Measurements from ENCODE around the gene PMVK.

DNA sequence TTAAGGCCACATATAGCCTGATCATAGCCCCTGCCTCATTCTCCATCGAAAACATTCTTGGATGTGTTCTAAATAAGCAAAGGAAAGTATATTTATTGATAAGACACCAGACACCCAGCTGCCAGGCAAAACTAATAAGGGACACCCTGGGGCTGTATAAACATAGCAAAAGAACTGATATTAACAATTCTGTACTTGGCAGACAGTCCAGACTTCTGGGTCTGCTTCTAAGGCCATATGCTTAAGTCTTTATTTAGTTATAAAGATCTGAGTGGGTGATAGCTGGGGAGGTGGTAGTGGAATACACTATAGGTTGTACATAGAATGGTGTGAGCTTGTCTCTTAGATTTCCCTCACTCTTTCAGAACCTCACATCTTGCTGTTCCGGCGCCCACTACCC, 41.8 kb upstream of the PMVK start:
- TF ChIP-seq, protein P1, sequence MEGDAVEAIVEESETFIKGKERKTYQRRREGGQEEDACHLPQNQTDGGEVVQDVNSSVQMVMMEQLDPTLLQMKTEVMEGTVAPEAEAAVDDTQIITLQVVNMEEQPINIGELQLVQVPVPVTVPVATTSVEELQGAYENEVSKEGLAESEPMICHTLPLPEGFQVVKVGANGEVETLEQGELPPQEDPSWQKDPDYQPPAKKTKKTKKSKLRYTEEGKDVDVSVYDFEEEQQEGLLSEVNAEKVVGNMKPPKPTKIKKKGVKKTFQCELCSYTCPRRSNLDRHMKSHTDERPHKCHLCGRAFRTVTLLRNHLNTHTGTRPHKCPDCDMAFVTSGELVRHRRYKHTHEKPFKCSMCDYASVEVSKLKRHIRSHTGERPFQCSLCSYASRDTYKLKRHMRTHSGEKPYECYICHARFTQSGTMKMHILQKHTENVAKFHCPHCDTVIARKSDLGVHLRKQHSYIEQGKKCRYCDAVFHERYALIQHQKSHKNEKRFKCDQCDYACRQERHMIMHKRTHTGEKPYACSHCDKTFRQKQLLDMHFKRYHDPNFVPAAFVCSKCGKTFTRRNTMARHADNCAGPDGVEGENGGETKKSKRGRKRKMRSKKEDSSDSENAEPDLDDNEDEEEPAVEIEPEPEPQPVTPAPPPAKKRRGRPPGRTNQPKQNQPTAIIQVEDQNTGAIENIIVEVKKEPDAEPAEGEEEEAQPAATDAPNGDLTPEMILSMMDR (IDR thresholded peaks at IDR 0.05; ENCODE audit: poor library complexity): no peak
- TF ChIP-seq EZH2phosphoT487 (IDR thresholded peaks at IDR 0.05; ENCODE audit: low read depth, severe bottlenecking, unreplicated experiment): no peak
